ENCODE measurements around the gene WDR54.
"Not testable (repeated sequence)": the region's sequence is repeated elsewhere in the genome, so short reads cannot be mapped to it uniquely, and the experiment has no call there.

Gene WDR54

DNA sequence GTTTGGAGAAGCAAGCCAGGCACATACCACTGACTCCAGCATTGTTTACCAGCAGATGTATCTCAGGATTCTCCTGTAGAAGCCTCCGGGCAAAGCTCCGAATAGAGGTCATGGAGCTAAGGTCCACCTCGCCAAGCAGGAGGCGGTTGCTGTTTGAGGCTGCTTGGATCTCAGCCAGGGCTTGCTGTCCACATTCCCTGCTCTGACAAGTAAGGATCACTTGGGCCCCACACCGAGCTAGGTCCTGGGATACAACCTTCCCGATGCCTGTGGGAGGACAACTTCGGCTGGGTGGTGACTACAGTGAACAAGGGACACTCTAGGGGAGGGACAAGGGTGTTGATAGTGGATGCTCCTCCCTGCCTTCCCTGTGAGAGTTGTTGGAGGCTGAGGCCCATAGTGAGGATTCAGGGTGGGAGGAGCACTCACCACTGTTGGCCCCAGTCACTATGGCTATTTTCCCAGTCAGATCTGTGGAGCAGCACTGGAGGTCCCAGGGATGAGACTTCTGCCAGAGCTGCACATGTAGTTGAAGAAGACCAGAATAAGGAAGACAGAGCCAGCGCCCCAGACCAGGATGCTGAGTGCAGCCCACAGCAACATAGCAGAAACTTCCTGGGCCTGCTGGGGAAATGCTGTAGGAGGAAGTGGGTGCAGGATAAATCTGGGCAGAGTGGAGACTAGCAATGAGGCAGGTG is 8.4 kb upstream of the WDR54 start:
- no peak for DNase-seq

DNA sequence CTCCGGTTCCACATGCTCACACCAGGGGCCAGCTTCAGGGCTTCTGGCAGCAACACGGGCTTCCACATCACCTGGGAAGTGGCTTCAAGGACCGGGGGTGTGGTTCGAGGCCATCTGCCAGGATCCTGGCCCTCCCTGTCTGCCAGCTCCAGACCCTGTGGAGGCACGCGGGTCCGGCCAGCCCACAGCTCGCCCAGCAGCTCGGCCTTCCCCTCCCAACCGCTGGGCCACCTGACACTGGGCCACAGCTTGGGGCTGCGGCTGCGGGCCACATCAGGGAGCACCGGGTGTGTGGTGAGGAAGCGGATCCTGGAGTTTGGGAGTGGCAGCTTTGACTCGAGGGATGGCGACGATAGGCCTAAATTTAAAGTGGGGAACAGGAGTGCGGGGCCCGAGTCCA is 7.1 kb upstream of the WDR54 start:
- DNase-seq = no peak

DNA sequence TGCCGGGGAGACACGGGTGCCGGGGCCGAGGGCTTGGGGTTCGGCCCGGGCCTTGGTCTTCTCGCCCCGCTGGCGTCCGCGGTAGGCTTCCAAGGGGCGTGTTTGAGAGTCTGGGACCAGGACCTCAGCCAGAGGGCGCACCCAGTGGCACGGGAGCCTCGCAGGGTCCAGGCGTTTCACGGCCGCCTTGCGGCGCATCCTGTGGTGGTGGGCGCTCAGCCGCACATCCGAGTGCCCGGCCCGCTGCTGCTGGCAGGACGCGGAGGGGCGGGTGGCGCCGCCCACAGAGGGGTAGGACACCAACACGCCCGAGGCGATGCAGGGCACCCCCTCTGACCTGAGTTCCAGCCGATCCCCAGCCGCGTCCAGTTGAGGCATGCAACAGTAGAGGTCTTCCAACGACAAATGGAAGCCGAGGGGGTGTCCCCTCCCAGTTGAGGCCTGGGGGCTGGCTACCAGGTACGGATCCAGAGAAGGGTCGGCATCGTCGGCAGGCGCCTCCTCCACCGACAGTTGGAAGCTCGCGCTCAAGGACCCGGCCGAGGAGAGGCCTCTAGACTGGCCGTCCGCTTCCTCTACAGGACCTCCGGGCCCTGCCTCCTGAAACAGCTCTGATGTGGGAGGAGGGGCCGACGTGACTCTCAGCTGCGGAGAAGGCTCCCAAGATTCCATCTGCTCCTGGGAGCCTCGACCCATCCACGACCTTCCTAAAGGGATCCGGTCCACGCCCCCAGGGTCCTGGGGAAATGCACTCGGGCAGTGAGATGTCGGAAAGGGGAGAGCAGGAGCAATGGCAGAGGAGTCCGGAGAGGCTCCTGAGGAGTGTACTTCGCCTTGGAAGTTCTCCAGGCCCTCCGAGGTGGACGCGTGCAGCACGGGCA is 6.4 kb upstream of the WDR54 start:
- no peak for DNase-seq

DNA sequence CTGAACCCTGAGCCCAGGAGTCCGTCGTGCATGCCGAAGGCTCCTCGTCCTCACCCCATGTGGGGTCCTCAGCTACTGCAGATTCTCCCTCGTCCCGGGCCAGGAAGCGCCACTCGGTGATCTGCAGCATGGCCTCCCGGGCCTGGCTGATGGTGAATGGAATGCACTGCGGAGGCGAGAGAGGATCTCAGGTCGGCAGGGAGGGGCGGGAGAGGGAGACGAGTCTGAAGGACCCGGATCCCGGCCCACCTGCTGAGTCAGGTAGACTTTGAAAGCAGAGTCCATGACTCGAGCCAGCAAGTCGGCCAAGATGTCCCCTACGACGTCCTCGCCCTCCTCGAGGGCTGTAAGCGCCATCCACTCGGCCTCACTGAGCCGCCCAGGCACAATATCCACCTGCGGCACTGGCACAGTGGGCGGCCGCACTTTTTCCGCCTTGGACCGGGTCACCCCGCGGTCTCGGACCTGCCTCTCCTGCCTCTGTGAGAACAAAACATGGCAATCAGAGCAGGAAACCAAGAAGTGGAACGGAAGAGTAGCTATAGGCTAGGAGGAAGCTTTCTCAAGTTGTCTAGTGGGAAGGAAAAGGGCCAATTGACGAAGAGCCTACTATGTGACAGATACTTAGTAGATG is 5.7 kb upstream of the WDR54 start:
- no peak for DNase-seq

DNA sequence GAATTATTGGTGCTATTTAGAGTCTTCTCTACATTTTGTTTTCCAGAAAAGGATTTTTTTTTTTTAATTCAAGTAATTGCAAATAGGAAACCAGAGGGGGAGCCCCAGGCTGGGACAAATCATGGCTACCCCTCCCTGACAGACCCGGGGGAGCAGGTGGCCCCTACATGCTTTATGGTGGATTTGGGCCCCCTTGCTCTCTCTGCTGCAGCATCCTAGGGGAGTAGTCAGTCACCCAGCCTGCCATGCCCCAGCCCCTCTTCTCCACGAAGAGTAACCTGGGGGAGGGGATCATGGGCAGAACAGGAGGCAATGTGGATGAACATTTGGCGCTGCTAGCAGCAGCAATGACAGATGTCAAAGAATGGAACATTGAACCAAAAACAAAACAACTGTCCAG is 4.8 kb upstream of the WDR54 start:
- DNase-seq = no peak

DNA sequence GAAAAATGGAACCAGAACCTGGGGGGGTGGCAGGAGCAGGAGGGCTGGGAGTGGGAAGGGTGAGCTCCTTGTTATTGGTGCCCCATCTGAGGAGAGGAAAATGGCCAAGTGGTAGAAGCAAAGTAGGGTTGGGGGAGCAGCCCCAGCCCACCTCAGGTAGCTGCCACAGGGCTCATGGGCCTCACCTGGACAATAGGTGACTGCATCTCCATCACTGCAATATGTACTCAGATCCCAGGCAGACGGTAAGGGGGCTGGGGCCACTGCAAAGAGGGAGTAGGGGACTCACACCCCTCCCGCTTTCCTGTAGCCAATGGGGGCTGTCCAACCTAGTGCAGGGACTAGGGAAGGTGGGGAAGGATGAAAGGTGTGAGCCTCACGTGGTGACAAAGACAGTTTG is 4.3 kb upstream of the WDR54 start:
- DNase-seq = no peak

DNA sequence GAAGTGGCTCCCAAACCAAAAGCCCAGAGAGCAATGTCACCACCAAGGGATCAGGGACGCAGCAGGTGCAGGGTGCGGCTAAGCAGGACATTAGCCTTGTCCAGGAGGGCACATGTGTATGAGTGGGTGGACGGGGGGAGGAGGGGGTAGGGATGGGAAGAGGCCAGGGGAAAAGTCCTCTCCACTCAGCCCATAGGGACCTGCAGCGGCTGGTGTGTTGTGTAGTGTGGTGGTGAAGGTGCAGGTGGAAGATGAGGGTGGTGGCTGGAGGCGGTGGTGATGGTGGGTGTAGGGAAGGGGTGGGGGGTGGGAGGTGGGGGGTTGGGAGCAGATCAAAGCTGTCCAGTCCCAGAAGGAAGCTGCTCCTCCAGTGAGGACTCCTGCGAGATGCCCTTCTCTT is 3.8 kb upstream of the WDR54 start:
- DNase-seq = no peak

DNA sequence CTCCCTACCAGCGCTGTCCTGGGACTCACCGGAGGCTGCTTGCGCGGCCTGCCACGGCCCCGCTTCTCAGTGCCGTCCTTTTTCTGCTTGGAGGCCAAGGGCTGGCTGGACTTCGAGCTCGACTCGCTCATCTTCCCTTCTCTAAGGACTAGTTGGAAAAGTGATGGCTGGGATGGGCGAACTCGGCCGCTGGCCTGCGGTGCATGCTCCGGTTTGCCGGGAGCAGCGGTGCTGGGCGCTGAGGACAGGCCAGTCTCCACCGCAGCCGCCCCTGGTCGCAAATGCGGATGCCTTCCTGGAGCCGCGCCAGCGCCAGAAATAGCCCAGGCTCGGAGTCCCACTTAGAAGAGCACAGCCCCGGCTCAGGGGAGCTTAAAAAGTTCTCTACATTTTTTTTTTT is 3.2 kb upstream of the WDR54 start:
- no peak for DNase-seq

DNA sequence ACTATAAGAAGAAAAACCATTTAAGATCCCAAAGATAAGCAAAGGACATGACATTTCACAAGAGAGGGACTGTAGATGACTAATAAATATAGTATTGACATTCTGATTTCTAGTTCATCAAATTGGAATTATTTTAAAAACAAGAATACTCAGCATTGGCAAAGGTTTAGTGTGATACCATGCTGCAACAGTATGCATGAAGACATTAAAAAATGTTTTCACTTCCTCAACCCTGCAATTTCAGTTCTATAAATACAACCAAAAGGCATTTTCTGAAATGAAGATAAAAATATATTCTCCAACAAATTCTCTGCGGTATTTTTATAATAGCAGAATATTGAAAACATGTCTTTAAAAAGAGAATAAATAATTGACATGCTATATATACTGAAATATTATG is 2.2 kb upstream of the WDR54 start:
- DNase-seq = no peak

DNA sequence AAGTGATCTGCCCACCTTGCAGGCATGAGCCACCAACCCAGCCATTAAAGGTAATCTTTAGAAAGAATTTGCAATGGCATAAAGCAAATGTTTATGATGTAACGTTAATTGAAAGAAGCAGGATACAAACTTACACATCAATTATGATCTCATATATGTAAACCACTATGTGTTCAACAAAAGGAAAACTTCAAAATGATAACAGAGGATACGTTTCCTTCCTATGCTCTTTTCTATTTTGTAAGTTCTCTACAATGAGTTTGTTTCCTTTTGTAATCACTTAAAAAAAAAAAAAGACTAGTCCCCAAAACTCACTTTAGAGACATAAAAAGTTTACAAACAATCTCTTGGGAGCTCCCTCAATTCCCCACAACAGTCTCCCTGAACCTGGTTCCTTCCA is 1.5 kb upstream of the WDR54 start:
- no peak for DNase-seq

DNA sequence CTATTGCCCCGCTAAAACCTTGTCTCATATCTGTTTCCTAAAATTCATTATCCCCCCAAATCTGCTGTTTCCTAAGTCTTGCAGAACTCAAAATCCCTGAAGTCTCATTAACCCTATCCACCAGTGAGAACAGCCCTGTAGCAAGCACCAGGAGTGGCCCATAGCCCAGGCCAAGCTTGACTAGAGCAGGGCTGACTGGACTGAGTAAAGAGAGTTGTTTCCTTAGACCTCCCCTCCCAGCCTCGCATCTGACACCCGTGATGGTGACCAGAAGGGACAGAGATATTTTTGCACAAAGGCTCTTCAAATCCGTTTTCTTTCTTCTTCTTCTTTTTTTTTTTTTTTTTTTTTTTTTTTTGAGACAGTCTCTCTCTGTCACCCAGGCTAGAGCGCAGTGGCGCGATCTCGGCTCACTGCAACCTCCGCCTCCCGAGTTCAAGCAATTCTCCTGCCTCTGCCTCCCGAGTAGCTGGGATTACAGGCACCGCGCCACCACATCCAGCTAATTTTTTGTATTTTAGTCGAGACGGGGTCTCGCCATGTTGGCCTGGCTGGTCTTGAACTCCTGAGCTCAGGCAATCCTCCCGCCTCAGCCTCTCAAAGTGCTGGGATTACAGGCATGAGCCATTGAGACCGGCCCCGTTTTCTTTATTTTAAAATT is 957 bp upstream of the WDR54 start:
- not testable (repeated sequence) for DNase-seq

DNA sequence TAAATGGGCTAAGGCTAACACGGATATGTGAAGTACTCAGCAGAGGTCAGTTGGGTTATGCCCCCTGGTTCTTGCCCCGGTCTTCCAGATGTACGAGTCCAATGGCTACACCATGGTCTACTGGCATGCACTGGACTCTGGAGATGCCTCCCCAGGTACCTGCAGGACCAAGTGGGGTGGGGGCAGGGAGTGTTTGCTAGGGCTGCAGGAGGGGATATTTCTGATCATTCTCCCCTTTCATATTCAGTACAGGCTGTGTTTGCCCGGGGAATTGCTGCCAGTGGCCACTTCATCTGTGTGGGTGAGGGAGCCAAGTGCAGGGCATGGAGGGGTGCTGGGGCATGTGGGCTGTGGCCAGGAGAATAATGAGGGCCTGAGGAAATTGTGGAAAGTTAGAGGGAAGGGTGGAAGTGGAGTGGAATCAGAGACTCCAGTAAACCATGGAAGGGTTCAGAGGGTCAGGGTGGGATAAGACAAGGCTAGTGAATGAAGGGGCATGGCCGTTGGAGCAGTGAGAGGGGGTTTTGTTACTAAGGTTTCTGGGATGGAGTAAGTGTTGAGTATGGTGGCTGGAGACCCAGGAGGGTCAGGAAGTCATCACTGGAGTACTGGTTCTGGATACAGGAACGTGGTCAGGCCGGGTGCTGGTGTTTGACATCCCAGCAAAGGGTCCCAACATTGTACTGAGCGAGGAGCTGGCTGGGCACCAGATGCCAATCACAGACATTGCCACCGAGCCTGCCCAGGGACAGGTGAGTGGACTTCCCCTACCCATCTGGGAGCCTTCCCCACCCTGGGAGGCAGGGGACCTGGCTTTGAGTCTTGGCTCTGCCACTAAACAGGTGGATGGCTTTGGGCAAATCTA is 1.9 kb downstream of the WDR54 start:
- no peak for DNase-seq

DNA sequence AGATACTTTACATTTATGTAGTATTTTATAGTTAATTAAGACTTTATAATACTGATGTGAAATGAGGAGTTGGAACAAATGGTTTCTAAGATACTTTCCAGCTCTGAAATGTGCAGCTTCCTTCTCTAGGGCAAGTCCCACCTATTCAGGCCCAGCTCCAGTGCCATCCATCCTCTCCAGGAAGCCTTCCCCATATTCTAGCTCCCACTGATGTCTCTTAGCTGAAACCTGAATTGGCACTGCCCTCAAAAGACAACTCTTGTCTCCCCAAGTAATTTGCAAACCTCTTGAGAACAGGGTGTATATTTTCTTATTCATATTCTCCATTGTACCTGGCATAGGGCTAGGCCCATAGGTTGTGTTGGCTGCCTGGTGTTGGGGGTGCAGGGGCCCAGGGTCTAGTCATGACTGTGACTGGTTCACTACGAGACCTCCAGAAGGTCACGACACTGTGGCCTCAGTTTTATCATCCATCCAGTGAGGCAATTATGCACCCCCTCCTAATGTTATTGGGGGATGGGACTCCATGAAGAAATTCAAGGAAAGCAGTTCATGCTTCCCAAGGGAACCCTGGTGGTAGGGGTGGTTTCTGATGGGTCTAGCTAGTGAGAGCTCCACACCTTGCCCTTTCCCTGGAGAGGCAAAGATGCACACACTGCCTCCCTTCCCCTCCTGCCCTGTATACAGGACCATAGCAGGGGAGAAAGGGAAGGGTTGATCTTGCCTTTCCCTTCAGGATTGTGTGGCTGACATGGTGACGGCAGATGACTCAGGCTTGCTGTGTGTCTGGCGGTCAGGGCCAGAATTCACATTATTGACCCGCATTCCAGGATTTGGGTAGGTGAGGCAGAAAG is 2.8 kb downstream of the WDR54 start:
- no peak for DNase-seq

DNA sequence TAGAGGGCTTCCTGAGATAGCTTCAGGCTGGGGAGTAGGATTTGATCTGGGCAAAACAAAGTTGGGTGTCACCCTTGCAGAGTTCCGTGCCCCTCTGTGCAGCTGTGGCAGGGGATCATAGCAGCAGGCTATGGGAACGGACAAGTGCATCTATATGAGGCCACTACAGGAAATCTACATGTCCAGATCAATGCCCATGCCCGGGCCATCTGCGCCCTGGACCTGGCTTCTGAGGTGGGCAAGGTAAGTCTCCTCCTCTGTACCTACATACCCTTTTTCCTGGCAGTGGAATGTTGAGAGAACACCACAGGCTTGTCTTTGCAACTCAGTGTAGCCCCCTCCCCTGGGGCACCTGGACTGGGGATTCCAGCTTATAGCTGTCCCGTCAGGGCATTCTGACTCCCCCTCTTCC is 3.5 kb downstream of the WDR54 start:
- DNase-seq = no peak

DNA sequence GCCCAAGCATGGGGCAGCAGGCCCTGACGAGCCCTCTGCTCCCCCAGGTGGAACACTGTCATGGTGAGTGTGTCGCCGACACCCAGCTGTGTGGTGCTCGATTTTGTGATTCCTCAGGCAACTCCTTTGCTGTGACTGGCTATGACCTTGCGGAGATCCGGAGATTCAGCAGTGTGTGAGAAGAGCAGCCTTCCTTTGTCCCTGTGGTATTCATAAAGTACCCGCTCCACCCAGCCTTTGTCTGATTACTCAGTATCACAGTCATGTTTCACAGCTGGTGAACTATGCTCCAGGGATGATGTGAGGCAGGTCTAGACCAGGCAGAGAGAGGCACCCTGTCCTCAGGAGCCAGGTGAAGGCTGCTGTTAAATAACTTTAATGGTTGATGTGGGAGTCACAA is 4.0 kb downstream of the WDR54 start:
- DNase-seq = no peak

DNA sequence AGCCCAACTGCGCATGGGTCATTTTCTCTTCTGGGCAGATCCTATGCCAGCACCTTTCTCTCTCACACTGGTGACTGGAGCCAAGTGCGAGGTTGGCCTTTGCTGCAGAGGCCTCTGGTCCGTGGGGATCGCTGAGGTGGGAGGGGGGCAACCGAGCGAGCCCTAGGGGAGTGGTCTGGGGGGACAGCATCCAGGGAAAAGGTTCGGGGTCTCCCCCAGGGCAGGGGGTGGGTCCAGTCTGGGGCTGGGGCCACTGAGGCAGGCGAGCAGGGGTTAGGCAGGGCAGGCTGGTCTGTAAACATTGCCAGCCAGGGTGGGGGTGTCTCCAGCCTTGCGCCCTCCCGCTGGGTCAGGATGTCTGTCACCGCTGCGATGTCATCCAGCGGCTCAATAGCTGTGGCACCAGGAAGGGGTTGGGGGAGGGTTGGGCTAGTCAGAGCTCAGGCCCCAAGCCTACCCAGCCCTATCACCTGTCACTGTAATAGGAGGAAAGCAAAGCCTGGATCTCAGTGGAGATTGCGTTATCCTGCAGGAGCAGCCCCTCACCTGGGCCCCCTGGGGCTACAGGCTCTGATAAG is 4.7 kb downstream of the WDR54 start:
- DNase-seq = no peak

DNA sequence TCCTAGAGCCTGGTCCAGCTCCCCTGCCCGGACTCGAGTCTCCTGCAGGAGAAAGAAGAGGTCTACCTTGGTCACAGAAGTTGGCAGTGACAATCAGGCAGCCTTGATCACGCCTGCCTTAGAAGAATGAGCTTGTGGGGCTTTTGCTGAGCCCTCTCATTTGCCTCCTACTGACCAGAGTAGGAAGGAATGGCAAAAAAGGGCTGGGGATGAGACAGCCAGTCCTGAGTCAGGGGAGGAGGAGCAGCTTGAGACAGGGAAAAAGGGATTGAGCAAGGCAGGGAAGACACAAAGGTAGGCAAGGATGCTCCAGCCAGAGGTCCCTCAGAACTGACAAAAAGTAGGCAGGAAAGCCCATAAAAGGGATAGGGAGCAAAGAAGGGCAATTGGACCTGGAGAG is 6.0 kb downstream of the WDR54 start:
- no peak for DNase-seq

DNA sequence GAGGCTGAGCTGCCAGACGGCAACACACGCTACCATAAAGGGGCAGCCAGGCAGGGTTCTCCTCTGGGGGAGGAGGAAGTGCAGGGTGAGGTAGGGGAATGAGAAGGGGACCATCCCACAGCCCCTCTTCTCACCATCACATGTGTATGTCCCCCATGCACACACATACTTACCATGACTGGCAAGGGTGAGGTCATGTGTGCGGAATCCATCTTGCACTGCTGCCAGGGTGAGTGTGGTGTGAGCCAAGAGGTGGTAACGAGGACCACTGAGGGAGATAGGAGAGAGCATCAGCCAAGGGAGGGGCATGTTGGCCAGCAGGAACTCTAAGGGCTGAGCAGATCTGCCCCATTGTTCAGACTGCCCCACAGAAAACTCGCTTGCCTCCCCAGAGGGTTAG is 7.1 kb downstream of the WDR54 start:
- no peak for DNase-seq

DNA sequence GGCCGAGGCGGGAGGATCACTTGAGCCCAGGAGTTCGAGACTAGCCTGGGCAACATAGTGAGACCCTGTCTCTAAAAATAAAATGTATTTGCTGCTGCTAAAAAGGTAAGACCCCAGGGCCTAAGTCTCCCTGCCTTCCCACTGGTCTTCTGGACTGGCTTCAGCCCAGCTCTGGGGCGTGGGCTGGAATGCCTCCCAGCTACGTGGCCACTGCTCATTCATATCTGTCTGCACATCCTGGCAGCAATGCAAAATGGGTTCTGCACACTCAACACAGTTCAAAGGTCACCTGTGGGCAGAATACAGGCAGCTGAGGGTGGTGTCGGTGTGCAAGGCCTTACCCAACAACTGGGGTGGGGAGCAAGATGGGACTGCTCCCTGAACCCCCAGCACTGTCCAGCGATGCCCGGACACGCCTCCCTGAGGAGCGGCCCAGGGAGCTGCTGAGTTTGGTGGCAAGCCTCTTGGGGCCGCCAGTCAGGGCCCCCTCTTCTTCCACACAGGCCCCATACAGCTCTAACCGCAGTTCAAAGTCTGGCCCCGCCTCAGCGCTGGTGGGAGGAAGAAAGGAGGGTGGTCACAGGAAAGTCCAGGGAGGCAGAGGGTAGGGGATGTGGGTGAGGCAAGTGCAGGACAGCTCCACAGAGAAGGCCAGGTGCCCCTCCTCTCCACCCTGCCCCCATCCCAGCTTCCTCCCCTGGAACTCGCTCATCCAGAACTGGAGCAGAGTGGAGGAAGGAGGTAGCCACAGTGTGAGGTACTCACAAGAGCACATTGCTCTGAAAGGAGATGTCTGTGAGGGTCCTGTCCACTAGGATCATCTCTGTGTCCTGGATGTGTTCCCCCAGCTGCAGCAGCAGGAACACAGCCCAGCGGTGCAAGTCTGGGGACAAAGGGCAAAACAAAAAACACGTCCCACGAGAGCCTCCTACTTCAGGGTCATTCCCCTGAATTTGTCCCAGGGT is 8.2 kb downstream of the WDR54 start:
- no peak for DNase-seq

DNA sequence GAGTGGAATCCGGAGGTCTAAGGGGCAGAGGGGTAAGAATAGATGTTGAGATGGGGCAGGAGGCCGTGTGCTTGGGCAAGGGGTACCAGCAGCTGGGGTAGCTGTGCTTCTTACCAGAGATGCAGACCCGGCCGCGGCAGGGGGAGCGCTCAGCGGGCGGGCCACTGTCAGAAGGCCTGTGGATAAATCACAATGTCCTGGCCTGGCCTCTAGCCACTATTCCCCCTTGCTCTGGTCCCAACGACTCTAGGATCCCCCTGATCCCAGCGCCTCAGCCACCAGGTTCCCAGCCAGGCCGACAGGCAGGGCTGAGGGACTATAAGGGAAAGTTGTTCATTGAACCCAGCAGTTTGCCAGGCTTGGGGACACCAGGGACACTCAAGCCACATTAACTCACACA is 9.0 kb downstream of the WDR54 start:
- no peak for DNase-seq

Measured in activated CD4-positive, CD25-positive, alpha-beta regulatory T cell treated with anti-CD3 and anti-CD28 coated beads, Interleukin-2, amount 50 U/mL, for 72 hours (primary cell).